ENCODE data around the gene CFAP97D1. TPM values are rescaled to one million over a fixed set of nuclear protein-coding genes. Genes with fewer than 3 reads are reported as not detected.

CFAP97D1 gene
- total and polyA plus RNA-seq, 2 experiments from 2014 or later, result 0.07 to 0.10 TPM

GRCh38 chr17:43790311-43790940 lies 10.2 kb downstream of the CFAP97D1 start:
- H3F3A ChIP-seq (replicated peaks; ENCODE audit: low read depth), result no peaks in the 10 kb centered on the region
- no peak overlapping the region for H3K27ac ChIP-seq (ENCODE audit: low read depth)
- Mint-ChIP-seq H3K27ac (no peak overlapping the region), H3K27me3 (ENCODE audit: insufficient read depth, low read depth, poor library complexity) (peaks cover 5% of the 10 kb centered on the region), H3K4me1 (peaks cover 3% of the 10 kb centered on the region; the same call in 1 of the 3 replicates), H3K36me3 (ENCODE audit: low read depth) (no peaks in the 10 kb centered on the region), H3K4me3 (no peak overlapping the region), H3K9me3 (peaks cover 8% of the 10 kb centered on the region)
- DNase-seq (ENCODE audit: low spot score) (peak; percentile 42), ATAC-seq (peak; percentile 84)
- H3K79me2 ChIP-seq (replicated peaks; ENCODE audit: insufficient read depth), result no peaks in the 10 kb centered on the region
- no peaks in the 10 kb centered on the region for H3K9me2 ChIP-seq (ENCODE audit: insufficient read depth)
- no peaks in the 10 kb centered on the region; the same call in 1 of the 2 replicates for H3K4me1 ChIP-seq (ENCODE audit: insufficient read depth)
- no peaks in the 10 kb centered on the region for H3K36me3 ChIP-seq (ENCODE audit: insufficient read depth)
- no peaks in the 10 kb centered on the region for H3K27me3 ChIP-seq (ENCODE audit: insufficient read depth)
- TF ChIP-seq ZNF462 (CRISPR knock-in tag; IDR thresholded peaks at IDR 0.05) (no peak), POLR2AphosphoS5 (IDR thresholded peaks at IDR 0.05; ENCODE audit: low read depth) (no peak), ZNF114 (CRISPR knock-in tag; IDR thresholded peaks at IDR 0.05) (no peak), CTCF (conservative IDR thresholded peaks at IDR 0.05; ENCODE audit: low read depth in 2 of 2) (peak; percentile 53 to 93; a peak in 3 of 4 replicates)
- TF ChIP-seq, protein P1, sequence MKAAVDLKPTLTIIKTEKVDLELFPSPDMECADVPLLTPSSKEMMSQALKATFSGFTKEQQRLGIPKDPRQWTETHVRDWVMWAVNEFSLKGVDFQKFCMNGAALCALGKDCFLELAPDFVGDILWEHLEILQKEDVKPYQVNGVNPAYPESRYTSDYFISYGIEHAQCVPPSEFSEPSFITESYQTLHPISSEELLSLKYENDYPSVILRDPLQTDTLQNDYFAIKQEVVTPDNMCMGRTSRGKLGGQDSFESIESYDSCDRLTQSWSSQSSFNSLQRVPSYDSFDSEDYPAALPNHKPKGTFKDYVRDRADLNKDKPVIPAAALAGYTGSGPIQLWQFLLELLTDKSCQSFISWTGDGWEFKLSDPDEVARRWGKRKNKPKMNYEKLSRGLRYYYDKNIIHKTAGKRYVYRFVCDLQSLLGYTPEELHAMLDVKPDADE (IDR thresholded peaks at IDR 0.05), result no peak
- H2AFZ ChIP-seq, result peak overlapping the region; percentile 43; the same call in 1 of the 2 replicates
- no peak overlapping the region for H3K4me2 ChIP-seq
- no peak overlapping the region for H3K4me3 ChIP-seq
- H4K20me1 ChIP-seq (replicated peaks; ENCODE audit: insufficient read depth), result no peaks in the 10 kb centered on the region

Measured in GM23338 (cell line).